Endothelial cell of umbilical vein (primary cell): ENCODE results near the gene GRID1.

Source experiments
- FOS ChIP-seq: IDR thresholded peaks from 2 replicates; pipeline ENCODE4 v1.6.1; 2011; ENCODE audit warnings: mild to moderate bottlenecking, low read length, moderate library complexity, borderline replicate concordance; ENCODE audit not compliant: insufficient read depth
- POLR2A ChIP-seq: IDR thresholded peaks from 2 replicates; pipeline ENCODE4 v1.6.1; 2012; ENCODE audit warnings: low read depth, mild to moderate bottlenecking, control low read depth, low read length
- TF ChIP-seq, protein P1 (sequence below), 2 donors: IDR thresholded peaks; 1 replicate in 1 of 2; 2 replicates in 1 of 2; pipeline ENCODE4 v1.5.1; 2011; ENCODE audit warnings: low read length in 2 of 2, mild to moderate bottlenecking in 2 of 2, moderate library complexity in 2 of 2, control low read depth in 1 of 2, inconsistent platforms in 1 of 2, low read depth in 1 of 2; ENCODE audit not compliant: insufficient read depth in 1 of 2; ENCODE audit errors: extremely low read depth in 1 of 2

DNA sequence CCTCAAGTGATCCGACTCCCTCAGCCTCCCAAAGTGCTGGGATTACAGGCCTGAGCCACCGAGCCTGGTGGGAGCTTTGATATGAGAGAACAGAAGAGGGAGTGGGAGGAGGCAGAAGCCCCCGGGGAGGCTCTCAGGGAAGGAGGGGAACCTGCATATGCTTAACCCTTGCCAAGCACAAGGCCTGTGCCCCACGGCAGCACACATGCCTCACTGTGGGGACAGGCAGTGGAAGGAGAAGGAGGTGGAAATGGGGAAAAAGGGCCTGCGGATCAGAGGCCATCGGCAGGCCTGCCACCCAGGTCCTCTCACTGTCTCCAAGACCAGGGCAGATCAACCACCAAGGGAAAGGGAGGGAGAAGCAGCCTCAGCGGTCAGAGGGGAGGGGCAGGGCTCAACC, 7.2 kb upstream of the GRID1 start:
- no peak for TF ChIP-seq FOS
- TF ChIP-seq, protein P1, sequence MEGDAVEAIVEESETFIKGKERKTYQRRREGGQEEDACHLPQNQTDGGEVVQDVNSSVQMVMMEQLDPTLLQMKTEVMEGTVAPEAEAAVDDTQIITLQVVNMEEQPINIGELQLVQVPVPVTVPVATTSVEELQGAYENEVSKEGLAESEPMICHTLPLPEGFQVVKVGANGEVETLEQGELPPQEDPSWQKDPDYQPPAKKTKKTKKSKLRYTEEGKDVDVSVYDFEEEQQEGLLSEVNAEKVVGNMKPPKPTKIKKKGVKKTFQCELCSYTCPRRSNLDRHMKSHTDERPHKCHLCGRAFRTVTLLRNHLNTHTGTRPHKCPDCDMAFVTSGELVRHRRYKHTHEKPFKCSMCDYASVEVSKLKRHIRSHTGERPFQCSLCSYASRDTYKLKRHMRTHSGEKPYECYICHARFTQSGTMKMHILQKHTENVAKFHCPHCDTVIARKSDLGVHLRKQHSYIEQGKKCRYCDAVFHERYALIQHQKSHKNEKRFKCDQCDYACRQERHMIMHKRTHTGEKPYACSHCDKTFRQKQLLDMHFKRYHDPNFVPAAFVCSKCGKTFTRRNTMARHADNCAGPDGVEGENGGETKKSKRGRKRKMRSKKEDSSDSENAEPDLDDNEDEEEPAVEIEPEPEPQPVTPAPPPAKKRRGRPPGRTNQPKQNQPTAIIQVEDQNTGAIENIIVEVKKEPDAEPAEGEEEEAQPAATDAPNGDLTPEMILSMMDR (IDR thresholded peaks at IDR 0.05; ENCODE audit: extremely low read depth in 1 of 2, insufficient read depth in 1 of 2, low read depth in 1 of 2, low read length in 2 of 2): no peak
- no peak for TF ChIP-seq POLR2A
